Neural cell (in vitro differentiated cells): ENCODE data around the gene RCSD1.

ENCODE experiments used
- CTCF ChIP-seq: fragments of 450-650 bp; IDR thresholded peaks from 2 replicates; pipeline ENCODE4 v1.5.1; 2014; ENCODE audit warnings: antibody characterized with exemption, mild to moderate bottlenecking, moderate library complexity; ENCODE audit not compliant: poor library complexity, severe bottlenecking
- POLR2AphosphoS5 ChIP-seq: IDR thresholded peaks from 2 replicates; pipeline ENCODE4 v1.6.1; 2012
- TF ChIP-seq, protein P1 (sequence below): IDR thresholded peaks from 2 replicates; pipeline ENCODE4 v1.6.1; 2012; ENCODE audit warnings: borderline replicate concordance

GRCh38 chr1:167648978-167649744, 19.1 kb downstream of the RCSD1 start:
- TF ChIP-seq, protein P1, sequence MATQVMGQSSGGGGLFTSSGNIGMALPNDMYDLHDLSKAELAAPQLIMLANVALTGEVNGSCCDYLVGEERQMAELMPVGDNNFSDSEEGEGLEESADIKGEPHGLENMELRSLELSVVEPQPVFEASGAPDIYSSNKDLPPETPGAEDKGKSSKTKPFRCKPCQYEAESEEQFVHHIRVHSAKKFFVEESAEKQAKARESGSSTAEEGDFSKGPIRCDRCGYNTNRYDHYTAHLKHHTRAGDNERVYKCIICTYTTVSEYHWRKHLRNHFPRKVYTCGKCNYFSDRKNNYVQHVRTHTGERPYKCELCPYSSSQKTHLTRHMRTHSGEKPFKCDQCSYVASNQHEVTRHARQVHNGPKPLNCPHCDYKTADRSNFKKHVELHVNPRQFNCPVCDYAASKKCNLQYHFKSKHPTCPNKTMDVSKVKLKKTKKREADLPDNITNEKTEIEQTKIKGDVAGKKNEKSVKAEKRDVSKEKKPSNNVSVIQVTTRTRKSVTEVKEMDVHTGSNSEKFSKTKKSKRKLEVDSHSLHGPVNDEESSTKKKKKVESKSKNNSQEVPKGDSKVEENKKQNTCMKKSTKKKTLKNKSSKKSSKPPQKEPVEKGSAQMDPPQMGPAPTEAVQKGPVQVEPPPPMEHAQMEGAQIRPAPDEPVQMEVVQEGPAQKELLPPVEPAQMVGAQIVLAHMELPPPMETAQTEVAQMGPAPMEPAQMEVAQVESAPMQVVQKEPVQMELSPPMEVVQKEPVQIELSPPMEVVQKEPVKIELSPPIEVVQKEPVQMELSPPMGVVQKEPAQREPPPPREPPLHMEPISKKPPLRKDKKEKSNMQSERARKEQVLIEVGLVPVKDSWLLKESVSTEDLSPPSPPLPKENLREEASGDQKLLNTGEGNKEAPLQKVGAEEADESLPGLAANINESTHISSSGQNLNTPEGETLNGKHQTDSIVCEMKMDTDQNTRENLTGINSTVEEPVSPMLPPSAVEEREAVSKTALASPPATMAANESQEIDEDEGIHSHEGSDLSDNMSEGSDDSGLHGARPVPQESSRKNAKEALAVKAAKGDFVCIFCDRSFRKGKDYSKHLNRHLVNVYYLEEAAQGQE: no peak
- TF ChIP-seq CTCF (no peak), POLR2AphosphoS5 (no peak)
